Transverse colon (tissue), 3 donors: ENCODE measurements around the gene GABRB3.

Experiments
- POLR2A ChIP-seq: fragments of 450-650 bp; IDR thresholded peaks from one replicate; pipeline ENCODE4 v1.6.1; 2016; ENCODE audit warnings: antibody characterized with exemption, mild to moderate bottlenecking, moderate library complexity
- TF ChIP-seq, protein P1 (sequence below), 5 experiments: fragments of 200-600 bp in 3 of 5; fragments of 450-650 bp in 2 of 5; sonication (generic) in 3 of 5; IDR thresholded peaks; 1 replicate in 2 of 5; 2 replicates in 3 of 5; pipeline ENCODE4 v1.5.1; 2016 to 2017; ENCODE audit warnings: antibody characterized with exemption in 5 of 5, inconsistent platforms in 3 of 5, mild to moderate bottlenecking in 2 of 5, moderate library complexity in 1 of 5

GRCh38 chr15:26565542-26565941 is 207.3 kb downstream of the GABRB3 start:
- TF ChIP-seq, protein P1, sequence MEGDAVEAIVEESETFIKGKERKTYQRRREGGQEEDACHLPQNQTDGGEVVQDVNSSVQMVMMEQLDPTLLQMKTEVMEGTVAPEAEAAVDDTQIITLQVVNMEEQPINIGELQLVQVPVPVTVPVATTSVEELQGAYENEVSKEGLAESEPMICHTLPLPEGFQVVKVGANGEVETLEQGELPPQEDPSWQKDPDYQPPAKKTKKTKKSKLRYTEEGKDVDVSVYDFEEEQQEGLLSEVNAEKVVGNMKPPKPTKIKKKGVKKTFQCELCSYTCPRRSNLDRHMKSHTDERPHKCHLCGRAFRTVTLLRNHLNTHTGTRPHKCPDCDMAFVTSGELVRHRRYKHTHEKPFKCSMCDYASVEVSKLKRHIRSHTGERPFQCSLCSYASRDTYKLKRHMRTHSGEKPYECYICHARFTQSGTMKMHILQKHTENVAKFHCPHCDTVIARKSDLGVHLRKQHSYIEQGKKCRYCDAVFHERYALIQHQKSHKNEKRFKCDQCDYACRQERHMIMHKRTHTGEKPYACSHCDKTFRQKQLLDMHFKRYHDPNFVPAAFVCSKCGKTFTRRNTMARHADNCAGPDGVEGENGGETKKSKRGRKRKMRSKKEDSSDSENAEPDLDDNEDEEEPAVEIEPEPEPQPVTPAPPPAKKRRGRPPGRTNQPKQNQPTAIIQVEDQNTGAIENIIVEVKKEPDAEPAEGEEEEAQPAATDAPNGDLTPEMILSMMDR (IDR thresholded peaks at IDR 0.05): no peak
- TF ChIP-seq POLR2A: no peak
